GM19043 (cell line): ENCODE results near the gene RASA3.
"Not testable (repeated sequence)": the region's sequence is repeated elsewhere in the genome, so short reads cannot be mapped to it uniquely, and the experiment has no call there.

Experiments
- ATAC-seq: cut with Tn5 transposase; IDR thresholded peaks from one replicate; pipeline ENCODE4 v1.9.1; 2021; ENCODE audit warnings: low read depth; ENCODE audit not compliant: unreplicated experiment

Gene RASA3

DNA sequence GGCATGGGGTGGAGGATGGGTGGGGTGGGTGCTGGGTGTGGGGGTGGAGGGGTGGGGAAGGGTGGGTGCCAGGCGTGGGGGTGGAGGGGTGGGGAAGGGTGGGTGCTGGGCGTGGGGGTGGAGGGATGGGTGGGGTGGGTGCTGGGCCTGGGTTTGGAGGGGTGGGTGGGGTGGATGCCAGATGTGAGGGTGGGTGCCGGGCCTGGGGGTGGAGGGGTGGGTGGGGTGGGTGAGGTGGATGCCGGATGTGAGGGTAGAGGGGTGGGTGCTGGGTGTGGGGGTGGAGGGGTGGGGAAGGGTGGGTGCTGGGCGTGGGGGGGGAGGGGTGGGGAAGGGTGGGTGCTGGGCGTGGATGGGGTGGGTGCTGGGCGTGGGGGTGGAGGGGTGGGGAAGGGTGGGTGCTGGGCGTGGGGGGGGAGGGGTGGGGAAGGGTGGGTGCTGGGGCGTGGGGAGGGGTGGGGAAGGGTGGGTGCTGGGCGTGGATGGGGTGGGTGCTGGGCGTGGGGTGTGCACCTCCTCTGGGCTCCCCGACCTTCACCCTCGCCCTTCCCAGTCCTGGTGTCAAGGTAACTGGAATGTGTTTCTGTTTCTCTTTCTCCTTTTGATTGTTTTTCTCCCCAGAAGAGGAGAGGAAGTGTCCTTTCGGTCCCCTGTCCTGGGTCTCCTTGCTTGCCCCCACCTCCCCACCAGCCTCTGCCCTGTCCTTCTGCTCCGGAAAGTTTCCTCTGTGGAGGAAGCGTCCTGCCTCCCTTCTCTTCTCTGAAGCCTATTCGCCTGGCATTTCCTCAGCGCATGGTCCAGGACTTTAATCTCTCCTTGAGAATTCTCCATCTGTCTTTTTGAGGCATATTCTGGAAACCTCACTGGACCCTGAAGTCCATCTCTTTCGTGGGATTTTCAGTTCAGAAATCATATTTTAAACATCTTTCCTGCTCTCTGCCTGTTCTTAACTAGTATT, 23.8 kb upstream of the RASA3 start:
- ATAC-seq, result no peak

DNA sequence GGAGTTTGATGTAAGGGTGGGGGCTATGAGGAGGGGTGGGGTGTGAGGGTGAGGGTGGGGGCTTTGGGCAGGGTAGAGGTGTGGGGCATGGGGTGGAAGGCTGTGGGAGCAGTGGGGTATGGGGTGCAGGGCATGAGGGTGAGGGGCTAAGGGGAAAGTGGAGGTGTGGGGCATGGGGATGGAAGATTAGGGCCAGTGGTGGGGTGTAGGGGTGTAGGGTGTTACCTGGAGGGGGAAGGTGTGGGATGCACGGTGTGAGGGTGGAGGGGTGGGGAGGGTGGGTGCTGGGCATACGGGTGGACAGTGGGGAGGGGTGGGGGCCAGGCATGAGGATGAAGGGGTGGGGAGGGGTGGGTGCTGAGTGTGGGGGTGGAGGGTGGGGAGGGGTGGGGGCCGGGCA, 22.9 kb upstream of the RASA3 start:
- ATAC-seq, result no peak

GRCh38 chr13:114154476-114154875, 22.1 kb upstream of the RASA3 start:
- no peak for ATAC-seq

- ATAC-seq, result no peak
Measured at GRCh38 chr13:114153485-114154080, 21.2 kb upstream of the RASA3 start.

- ATAC-seq, result no peak
Measured at GRCh38 chr13:114152831-114153371, 20.5 kb upstream of the RASA3 start.

DNA sequence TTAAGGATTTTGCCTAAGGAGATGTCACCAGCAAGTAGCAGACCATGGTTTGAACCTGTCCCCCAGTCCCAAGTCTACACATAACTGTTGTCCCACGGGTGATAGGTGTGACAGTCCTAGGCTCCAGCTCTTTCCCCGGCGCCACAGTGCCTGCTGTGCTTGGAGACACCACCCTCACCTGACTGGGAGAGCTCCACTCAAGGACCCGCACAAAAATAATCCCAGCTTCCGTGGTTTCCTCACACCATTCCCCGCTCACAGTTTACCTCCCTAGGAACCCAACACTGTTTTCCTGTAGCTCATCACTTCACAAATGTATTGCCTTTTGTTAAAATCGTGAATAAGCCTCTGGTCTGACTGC, 19.8 kb upstream of the RASA3 start:
- no peak for ATAC-seq

GRCh38 chr13:114151565-114152284, 19.3 kb upstream of the RASA3 start:
- ATAC-seq, result no peak

DNA sequence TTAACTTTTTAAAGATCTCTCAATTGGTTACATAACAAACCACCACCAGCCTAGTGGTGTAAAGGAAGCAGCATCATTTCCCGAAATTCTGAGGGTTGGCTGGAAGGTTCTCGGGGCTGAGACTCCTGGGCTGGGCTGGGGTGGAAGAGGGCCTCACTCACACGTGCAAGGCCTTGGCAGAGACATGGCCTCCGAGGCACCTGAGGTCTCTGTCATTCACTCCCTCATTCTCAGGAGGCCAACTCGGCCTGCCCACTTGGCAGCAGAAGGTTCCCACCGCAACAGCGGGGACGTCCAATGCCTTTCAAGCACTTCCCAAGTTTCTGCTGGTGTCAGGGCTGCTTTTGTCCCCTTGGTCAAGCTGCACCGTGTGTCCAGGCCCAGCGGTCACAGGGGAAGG, 18.6 kb upstream of the RASA3 start:
- ATAC-seq, result no peak

DNA sequence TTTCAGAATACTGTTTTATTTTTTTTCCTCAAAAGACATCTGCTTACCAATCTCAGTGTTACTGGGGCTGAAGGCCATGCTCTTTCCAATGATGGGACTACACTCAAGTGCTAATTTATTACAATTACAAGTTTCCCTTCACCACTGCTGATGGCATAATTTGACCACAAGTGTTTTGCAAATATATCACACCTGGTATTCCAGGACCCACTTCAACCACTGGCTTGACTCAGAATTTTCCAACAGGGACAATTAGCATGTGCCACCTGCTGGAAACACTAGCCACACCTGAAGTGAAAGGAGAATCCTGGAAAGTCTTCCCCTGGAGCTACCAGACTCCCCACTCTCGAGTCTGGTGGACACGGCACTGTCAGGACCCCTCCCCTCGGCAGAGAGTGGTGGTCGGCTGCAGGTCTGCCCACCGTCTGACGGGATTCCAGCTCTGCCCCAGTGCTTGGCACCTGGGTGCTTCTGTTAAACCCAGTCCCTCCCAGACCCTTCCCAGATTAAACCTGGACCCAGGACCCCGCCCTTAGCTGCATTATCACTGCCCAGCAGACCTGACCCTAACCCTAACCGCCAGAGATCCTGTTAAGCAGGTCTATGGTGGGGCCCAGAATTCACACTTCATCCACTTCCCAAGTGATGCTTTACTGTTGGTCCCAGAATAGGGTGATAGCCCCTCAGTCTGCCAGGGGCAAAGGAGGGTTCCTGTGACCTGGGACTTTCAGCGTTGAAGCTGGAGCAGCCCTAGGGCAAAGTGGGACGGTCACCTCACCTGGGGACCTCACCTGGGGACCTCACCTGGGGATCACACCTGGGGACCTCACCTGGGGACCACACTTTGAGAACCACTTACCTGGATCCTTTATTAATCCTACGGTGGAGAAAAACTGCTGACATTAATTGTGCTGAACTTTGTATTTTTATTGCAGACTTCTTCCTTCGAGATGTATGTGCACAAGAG, 17.6 kb upstream of the RASA3 start:
- ATAC-seq, result no peak

DNA sequence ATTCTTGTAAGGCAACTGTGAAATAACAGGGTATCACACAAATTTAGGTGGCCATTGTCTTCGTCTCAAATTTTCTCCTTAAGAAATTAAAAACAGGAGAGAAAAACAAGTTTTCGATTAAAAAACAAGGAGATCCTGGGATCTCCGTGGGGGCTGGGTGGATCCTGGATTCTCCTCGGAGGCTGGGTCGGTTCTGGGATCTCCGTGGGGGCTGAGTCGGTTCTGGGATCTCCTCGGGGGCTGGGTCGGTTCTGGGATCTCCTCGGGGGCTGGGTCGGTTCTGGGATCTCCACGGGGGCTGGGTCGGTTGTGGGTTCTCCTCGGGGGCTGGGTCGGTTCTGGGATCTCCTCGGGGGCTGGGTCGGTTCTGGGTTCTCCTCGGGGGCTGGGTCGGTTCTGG, 16.5 kb upstream of the RASA3 start:
- not testable (repeated sequence) for ATAC-seq

GRCh38 chr13:114148521-114148855, 16.1 kb upstream of the RASA3 start:
- ATAC-seq, result peak; percentile 78

- no peak for ATAC-seq
Measured at GRCh38 chr13:114147803-114148520, 15.5 kb upstream of the RASA3 start.

DNA sequence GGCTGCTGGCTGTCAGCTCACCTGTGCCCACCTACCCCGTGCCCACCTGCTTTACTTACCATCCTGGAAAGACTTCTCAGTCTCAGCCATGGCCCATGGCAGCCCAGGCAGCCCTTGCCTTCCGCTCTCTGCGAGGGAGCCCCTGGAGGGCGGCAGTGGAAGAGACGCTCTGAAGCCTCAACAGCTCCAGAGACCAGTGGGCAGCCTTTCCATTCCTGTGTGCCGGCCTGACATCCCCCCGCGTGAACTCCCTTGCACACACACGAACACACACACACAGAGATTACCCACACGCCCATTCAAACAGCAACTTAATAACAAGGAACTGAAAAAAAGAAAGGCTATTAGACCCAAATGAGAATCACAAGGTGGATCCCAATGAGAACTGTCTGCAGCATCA, 14.2 kb upstream of the RASA3 start:
- no peak for ATAC-seq

DNA sequence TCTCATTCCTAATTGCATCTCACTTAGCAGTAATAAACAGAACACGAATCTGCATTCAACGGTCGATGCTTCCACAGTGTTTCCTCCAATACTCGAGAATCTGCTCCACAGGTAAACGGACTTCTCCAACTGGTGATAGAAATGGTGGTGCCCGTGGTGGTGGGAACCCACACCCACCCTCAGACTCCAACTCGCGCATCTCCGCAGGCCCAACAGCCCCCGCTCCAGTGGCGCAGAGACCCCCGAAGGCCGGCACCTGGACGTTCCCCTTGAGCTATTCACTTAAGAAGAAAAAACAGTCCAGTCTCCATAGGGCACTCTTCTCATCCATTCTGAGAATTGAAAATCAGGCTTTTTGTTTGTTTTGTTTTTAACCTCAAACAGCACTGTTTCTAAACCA, 13.8 kb upstream of the RASA3 start:
- ATAC-seq, result no peak

- no peak for ATAC-seq
Measured at GRCh38 chr13:114145722-114146121, 13.3 kb upstream of the RASA3 start.

DNA sequence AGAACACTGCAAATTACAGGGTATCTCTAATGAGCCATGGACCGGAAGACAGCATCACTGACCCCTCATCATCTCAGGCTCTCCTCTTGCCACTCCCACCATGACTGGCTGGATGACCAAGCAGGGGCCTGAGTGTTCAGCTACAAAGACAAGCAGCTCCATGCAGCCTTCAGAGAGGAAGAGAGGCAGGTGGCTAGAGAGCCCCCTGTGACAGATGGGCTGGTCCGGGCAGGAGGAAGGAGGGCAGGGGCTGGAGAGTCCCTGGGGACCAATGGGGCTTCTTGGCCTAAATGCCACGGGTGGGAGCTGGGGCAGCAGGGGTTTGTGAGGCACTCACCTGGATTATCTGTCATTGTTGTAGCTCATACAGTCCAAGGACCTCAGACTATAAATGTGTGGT, 12.8 kb upstream of the RASA3 start:
- no peak for ATAC-seq

DNA sequence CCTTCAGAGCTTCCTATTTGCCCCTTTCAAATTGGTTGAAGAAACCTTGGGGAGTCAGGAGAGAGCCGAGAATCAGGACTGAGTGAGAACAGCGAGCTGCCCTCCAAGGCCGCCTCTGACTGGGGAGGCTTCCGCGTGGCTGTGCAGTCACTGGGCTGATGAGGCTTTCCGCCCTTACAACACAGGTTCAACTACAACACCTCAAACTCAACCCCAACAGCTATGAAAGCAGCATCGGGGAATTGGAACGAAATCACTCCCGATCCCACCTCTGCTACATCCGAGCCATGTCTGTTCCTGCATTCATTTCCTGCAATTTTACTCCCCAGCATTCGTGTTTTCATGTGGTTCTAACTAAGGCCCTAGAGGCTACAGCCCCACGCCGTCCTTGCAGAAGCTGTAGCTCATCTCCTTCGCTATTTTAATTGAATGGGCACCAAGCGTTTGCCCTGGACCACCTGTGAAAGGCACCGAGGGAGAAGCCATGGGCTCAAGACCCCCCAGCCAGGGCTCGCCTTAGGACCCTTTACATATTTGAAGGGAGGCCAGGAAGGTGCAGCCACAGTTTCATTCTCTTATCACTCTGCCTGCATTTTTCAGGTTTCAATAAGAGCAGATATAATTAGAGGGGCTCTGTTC, 12.3 kb upstream of the RASA3 start:
- ATAC-seq, result no peak

GRCh38 chr13:114143806-114144605, 11.6 kb upstream of the RASA3 start:
- ATAC-seq, result peak; percentile 46
